Activated effector memory CD4-positive, alpha-beta T cell treated with Interleukin-2 at 50 U/mL for 16 hours (primary cell): ENCODE results near the gene PYY.
"Not testable (repeated sequence)": the region's sequence is repeated elsewhere in the genome, so short reads cannot be mapped to it uniquely, and the experiment has no call there.

Source experiments
- DNase-seq: peaks from one replicate; pipeline ENCODE4 v3.0.0-alpha.2; 2020

PYY gene

DNA sequence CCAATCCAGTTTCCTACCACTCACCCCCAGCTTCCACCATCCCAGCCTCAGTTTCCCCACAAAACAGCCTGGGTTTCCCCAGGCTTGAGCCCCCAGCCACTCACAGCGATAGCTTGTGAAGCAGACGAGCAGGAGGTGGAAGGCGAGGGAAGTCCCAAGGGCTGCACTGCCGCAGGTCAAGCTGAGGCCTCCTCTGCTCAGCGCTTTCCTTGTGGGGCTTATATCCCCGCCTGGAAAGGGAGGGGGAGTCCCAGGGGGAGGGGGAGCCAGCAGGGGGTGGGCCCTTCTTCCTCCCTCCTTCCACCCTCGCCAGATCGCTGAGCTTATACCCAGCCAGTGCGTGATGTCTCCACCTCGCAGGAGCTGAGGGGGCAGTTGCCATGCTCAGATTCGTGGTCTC lies at the start of gene PYY:
Gene PYY (minus strand): TSS at position 195 of the 400 bp plus-strand sequence. CDS start 457 bp downstream, outside the sequence.
- DNase-seq, result no peak

DNA sequence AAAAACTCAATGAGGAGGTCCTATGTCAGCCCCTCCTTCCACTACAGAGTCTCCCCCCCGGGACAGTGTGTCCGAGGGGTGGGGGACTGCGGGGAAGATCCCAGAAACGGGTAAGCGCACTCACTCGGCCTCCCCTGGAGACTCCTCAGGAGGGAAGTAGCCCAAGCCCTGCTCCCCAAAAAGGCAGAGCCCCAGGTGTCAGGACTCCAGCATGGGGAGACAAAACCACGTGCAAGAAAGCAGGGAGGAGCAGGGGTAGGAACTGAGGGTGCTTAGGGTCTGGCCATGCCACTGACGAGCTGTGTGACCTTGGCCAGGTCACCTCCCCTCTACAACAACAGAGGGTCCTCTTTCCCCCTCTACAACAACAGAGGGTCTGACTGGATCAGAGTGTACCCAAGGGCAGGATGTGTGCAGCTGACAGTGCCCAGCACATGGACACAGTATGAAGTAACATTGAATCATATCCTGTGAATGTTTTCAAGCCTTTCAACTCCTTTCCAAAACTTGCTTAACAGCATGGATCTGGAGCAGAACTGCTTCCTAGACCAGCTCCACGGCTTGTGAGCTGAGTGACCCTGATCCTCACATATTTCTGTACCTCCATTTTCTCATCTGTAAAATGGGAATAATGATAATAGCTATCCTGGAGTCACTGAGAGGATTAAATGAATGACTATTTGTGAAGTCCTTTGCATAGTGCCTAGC lies 48.6 kb upstream of the PYY start:
- no peak for DNase-seq

DNA sequence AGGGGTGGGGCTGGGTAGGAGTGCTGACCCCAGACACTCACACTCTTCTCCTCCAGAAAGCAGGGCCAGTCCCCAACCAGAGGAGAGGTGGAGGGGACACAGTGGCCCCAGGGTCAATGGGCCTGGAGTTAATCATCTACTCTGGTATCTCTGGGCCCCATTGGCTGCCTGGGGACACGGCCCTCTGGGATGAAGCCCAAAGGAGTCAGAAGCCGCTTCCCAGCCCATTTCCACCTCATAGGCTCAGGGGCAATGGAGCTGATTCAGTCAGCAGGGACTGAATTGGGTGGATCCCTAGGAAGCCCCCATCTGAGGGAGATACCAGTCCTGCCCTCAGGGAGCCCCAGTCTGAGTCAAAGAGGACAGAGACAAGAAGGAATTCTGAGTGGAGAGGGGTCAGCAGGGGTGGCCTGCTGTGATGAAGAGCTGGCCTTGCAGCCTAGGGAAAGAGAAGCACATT lies 47.8 kb upstream of the PYY start:
- DNase-seq, result no peak

DNA sequence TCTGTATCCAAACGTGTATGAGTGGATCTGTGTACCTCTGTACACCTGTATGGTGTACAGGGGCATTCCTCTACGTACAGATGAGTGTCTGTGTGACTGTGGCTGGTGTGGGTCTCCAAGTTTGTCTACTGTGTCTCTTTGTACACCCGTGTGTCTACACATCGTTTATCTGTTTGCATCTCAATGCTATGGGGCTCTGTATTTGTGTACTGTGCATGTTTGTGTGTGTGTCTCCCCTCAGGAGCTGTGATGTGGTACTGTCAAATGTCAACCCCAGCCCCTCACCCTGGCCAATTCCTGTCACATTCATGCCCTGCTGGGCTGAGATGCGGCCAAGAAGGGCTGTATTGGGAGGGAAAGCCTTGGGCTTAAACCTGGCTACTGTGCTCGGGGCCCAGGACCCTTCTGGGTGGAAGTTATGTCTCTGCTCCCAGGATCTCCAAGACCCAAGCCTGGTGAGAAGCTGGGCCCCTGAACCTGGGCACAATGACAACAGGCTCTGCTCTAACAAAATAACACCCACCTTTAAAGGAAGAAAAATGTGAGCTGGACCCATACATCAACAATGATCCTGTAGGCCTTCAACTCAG lies 47.2 kb upstream of the PYY start:
- DNase-seq, result no peak

DNA sequence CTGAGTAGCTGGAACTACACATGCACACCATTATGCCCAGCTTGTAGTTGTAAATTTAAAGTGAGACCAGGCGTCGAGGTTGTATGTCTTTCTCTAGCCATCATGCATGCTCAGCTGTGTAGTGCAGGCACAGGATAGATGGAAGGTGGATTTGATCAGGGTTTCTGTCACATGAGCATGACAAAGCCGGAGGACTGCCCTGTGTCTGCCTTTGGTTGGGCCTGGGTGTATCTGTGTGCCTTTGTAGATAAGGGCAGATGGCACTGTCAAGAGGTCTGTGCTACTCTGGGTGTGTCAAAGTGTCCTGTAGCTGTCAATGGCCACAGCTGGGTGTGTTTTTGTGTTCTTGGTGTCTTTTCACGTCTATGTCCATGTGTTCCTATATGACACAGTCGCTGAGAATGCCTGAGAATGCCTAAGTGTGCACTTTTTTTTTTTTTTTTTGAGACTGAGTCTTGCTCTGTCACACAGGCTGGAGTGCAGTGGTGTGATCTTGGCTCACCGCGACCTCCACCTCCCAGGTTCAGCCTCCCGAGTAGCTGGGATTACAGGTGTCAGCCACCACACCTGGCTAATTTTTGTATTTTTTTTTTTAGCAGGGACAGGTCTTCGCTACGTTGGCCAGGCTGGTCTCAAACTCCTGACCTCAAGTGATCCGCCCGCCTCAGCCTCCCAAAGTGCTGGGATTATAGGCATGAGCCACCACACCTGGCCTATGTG lies 46.6 kb upstream of the PYY start:
- DNase-seq, result no peak

DNA sequence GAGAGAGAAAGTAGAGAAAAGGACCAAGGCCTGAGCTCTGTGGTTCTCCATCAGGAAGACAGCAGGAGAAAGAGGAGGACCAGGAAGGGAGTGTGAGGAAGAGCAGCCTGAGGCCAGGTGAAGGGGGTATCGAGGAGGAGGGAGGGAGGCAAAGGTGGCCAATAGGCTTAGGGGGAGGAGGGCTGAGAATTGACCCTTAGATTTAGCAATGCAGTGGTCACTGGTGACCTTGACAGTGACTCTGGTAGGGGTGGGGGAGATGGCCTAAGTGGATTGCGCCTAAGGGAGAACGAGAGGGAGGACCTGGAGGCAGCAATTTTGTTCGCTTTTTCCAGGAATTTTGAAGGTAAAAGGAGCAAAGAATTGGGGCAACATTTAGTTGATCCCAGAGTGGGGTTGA lies 45.3 kb upstream of the PYY start:
- DNase-seq, result no peak

DNA sequence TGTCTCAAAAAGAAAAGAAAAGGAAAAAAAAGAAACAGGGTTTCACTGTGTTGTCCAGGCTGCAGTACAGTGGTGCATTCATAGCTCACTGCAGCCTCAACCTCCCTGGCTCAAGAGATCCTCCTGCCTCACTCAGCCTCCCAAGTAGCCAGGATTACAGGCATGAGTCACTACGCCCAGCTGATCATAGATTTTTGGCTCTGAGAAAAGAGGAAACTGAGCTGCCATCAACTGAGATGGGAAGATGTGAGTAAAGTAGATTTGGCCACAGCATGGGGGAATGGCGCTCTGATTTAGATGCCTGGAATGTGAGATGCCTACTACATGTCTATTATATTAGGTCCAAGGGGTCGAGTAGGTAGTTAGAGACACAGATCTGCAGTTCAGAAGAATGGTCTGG lies 44.8 kb upstream of the PYY start:
- DNase-seq, result no peak

DNA sequence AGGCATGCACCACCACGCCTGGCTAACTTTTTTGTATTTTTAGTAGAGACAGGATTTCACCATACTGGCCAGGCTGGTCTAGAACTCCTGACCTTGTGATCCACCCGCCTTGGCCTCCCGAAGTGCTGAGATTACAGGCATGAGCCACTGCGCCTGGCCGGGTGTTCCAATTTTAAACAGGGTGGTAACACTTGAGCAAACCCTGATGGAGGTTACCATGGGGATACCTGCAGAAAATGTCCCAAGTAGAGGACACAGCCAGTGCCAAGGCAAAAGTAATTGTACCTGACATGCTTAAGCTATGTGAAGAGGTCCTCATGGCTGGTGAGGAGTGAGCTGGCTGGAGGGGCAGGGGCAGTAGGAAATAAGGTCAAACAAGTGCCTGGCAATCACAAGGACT lies 43.4 kb upstream of the PYY start:
- not testable (repeated sequence) for DNase-seq

DNA sequence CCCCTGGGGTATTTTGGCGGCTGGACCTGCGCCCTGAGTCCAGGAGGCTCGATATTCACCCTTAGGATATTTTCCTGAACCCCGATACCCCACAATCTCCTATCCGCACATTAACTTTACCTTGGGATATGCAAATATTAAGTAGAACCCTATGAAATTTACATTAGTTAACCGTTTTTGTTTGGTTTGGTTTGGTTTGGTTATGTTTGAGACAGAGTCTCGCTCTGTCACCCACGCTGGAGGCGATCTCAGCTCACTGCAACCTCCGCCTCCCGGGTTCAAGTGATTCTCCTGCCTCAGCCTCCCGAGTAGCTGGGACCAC lies 41.4 kb upstream of the PYY start:
- DNase-seq, result no peak

DNA sequence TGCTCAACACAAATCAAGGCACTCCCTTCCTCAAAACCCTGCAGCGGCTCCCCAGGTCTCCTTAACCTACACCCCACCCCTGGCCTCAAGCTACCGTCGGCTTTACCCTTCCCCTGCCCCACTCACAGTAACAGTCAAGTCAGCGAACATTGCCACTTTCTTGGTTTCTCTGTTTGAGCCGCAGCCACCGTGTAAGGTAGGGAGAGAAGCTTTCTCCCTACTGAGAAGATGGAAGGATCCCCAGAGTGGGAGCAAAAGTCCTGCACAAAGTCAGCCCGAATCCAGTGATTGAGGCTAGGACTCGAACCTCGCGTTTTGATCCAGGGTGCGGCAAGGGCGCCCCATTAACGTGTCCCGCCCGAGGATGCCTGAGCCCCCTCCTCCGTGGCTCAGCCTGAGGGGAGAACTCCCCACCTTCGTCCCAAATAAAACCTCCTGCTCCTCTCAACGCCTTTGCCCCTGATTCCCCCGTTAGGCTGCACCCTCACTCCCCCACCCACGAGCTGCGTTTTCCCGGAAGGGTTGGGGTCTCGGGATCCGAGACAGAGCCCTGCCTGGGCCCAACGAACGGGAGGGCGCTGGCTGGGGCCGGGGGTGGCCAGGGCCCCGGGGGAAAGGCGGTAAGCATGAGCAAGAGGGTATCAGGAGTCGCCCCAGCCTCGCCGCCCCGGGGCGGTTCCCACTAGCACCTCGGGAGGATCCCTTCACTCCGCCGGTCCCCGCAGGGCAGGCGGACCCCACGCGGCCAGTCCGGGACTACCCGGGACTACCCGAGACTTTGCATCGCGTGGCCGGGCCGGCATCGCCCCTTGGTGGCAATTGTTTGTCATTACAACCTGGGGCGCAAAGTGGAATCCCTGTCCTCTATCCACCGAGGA lies 40.8 kb upstream of the PYY start:
- peak; percentile 45 for DNase-seq

DNA sequence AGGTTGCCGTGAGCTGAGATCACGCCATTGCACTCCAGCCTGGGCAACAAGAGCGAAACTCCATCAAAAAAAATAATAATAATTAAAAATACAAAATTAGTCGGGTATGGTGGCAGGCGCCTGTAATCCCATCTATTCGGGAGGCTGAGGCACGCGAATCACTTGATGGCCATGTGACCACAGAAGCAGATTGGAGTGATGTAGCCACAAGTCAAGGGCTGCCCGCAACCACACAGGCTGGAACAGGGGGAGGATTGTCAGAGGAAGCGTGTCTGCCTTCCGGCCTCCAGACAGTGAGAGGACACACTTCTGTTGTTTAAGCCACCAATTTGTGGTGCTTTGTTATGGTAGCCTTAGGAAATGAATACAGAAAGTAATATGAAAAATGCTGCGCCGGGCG lies 38.9 kb upstream of the PYY start:
- no peak for DNase-seq

DNA sequence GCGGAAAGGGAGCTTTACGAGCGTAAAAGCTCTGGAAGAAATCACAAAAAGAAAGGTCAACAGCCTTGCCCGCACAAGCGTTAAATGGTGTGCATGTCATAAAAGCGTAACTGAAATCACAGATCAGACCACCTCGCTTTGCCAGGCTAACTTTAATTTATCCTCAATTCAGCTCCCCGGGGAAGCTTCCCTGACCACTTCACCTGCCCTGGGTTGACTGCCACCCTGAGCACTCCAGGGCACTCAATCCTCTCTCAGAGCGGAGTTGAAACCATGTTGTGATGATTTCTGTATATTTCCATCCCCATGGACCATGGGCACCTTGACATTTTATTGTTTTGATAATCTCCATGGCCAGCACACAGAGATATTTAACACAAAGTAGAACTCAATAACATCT lies 34.6 kb upstream of the PYY start:
- no peak for DNase-seq

DNA sequence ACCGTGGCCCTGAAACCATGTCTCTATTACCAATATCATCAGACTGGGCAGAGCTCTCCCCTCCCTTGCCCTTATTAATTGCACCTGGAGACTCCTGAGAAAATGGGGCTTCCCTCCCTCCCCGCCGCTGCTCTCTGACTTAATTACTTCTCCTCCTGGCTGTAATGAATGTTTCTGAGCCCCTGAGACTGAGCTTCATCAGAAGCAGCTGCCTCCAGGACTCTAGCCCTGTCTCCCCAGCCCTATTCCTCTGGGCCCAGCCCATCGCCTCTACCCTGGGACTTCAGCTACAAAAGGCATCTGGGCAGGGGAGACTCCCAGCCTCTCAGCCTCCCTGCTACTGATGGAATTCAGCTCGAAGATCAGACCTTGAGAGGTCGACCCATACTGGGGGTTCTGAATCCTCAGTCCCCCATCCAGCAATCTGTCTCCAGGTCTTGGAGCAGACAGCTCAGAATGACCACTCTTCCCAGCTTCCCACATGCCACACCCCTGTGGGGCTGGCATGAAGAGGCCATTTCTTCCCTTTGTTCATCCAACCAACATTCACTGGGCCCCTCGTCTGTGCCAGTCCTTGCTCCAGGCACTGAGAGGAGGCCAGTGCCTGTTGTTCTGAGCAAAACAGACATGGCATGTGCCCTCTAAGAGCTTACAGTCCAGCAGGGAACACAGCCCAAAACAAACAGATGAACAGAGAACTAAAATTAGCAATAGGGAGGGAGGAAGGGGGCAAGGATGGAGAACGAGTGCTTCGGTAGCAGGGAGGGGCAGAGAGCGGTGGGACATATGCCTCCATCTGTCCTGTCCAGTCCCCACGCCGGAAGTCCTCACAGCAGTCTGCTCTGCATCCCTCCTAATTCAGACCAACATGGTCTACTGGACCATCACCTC lies 33.6 kb upstream of the PYY start:
- DNase-seq, result no peak

DNA sequence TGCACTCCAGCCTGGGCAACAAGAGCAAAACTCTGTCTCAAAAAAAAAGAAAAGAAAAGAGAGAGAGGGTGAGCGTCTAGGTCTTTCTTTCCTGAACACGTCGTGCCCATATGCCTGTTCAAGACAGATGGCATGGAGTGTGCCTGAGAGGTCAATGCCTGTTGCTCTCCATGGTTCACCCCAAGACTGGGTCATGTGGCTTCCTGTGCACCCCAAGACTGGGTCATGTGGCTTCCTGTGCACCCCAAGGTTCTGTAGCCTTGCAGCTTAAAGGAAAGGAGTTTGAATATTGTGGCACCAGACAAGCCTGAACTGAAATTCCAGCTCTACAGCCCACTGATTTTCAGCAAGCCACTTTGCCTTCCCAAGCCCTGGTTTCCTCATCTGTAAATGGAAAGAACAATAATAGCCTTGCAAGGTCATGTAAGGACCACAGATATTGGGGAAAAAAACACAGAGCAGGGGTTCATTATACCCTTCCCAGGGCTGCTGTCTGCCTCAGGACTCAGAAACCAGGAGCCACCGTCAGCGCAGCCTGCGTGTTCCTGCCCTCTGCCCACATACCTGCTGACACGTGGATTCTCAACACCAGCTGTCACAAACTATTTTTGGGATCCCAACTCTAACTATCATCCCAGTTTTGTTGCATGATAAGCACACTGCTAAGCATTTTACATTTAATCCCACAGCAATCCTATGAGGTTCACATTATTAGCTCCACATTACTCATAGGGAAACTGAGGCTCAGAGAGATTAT lies 32.7 kb upstream of the PYY start:
- no peak for DNase-seq

DNA sequence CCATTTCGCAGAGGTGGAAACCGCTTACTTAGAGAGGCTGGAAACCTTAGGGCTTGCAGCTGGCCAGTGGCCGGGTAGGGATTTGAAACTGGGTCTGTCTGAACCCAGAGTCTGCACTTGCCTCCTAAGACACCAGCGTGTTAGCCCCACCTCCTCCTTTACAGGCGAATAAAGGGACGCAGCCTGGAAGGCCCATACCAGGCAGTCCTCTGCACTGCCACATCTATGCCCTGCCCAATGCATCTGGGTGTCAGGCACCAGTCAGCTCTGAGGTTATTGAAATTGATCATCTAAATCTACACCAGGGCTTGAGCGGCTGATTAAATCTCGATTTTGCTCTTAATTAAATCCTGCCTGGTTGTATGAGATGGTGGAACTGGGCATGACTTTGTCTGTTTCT lies 30.8 kb upstream of the PYY start:
- no peak for DNase-seq

DNA sequence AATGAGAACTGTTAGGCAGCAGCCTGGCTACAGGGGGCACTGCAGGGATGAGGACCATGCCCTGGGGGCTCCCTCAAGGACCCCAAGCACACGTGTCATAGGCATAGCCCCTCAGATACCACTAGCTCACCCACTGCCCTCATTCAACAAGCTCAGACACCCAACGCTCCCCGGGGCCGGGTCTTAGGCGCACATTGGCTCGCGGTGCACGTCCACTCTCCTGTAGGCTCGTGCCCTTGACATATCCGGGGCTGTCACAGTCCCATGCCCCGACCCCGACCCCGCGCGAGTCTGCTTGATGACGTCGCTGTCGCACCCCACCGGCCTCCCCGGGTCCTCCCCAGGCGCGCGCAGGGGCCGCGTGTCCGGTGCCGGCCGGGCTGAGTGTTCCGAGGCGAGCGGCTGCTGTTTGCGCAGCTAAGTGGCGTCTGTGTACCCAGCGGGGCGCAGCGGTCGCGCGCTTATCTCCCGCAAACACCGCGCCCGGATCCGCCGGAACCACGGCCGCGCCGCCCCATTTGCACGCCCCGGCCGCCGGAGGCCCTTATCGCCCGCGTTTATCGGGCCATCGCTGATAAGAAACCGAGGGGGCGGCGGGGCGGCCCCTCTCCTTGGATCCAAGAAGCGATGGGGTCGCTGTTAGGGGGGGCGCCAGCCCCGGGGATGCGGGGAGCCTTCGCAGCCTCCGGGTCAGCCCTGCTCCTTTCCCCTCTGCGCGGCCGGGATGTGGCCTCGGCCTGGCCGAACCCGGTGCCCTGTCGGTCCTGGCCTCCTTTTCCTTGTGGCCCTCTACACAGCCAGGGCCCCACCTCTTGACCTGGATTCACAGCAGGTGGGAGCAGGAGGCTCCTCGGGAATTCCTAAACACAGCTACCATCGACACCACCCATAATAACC lies 30.0 kb upstream of the PYY start:
- no peak for DNase-seq

DNA sequence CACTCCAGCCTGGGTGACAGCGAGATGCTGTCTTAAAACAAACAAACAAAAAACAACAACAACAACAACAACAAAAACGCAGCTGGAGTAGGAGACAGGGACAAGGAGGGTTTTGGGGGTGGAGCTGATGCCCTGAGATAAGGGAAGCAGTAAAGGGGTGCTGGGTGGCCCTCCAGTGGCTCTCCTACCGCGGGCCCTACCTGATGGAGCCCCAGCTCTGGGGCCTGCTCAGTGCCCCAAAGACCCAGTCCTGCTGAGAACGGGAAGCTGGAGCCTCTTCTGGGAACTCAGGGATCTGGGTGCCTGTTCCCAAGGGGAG lies 29.4 kb upstream of the PYY start:
- DNase-seq, result no peak

DNA sequence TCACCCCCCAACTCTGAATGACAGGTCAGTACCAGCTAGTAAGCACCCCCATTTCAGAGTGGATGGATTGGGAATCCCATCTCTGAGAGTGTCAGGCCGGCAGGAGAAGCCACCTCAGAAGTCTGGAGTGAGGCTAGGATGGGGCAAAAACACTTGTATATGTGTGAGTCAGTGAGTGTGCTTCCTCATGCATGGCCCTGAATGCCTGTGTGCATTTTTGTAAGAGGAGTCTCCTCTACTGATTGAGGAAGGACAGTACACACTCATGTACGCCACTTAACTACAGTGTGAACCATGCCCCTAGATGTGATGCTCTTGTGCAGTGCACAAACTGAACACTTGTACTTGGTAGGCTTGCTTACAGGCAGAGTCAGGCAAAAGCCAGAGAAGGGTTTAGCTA lies 28.4 kb upstream of the PYY start:
- no peak for DNase-seq

DNA sequence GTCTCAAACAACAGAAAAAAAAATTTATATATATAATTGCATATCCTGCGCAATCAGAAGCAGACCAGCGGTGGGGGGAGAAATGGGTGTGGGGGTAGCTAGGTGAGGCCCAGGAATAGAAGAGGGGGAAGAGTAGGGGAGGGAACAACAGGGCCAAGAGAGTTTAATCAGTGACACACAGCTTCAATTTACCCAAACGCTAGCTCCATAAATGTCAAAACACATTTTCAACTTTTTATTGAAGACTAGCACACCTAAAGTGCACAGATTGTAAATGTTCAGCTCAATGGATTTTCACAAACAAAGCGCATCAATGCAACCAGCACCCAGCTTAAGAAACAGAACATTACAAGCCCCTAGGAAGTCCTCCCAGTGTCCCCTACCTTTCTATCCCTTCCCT lies 25.9 kb upstream of the PYY start:
- DNase-seq, result no peak

DNA sequence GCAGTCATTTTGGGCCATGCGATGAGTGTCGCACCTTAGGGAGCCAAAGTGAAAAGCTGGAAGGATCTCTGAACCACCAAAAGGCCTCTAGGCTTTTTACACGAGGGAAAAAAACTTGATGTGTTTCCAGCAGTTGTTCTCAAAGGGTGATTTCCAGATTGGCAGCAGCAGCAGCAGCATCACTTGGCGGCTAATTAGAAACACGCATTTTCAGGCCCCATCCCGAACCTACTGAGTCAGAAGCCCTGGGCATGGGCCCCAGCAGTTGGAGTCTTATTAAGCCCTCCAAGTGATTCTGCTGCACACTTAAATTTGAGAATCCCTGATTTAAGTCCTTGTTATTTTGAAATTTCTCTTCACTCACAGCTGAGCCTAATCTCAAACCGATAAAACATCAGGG lies 25.3 kb upstream of the PYY start:
- DNase-seq, result no peak

DNA sequence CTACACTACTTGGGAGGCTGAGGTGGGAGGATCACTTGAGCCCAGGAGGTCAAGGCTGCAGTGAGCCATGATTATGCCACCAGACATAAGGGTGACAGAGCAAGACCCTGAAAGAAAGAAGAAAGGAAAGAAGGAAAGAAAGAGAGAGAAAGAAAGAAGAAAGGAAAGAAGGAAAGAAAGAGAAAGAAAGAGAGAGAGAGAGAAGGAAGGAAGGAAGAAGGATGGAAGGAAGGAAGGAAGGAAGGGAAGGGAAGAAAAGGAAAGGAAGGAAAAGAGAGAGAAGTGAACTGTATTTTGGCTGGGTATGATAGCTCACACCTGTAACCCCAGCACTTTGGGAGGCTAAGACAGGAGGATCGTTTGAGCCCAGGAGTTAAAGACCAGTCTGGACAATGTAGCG lies 24.3 kb upstream of the PYY start:
- no peak for DNase-seq
